Epithelial cell of prostate (primary cell): ENCODE results near the gene GUCA2A.

Experiments
- DNase-seq: peaks from one replicate; pipeline ENCODE4 v3.0.0-alpha.2; 2011; ENCODE audit warnings: low read depth, low spot score
- H3K27ac ChIP-seq: fragments of 450-650 bp; 2 replicates; pipeline ENCODE4 v1.5.1; 2017; ENCODE audit warnings: mild to moderate bottlenecking

The GUCA2A gene

DNA sequence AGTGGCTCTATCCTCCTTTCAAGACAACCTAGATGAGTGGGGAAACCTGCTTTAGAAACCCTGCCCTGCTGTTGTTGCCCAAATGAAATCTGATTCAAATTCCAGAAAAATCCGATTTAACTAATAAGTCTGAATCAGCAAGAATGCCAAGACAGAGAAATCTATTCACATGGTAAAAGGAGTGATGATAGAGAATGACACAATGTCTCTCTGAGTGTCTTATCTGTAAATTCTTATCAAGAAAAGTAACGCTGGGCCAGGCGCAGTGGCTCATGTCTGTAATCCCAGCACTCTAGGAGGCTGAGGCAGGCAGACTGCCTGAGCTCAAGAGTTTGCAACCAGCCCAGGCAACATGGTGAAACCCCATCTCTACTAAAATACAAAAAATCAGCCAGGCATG is 13.7 kb upstream of the GUCA2A start:
- DNase-seq: no peak
- peak overlapping the region; percentile 60 for H3K27ac ChIP-seq

DNA sequence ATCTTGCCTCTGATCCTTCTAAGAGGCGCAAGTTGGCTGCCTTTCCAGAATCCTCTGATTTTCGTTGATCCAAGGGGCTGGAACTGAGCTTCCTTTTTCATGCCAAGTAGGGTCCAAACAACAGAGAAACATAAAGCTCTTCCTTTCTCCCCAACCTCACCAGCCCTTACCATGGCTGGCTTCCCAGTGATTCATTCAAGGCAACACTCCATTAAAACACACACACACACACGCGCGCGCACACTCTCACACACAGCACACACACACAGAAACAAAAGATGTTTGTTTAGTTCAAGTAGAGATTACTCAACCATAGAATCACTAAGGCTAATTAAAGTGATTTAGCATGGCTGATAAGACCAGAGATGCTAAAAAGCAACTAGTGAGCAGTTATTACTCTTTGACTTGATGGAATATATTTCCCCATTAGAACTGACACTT is 13.0 kb upstream of the GUCA2A start:
- H3K27ac ChIP-seq: peak overlapping the region; percentile 60
- peak; percentile 66 for DNase-seq

DNA sequence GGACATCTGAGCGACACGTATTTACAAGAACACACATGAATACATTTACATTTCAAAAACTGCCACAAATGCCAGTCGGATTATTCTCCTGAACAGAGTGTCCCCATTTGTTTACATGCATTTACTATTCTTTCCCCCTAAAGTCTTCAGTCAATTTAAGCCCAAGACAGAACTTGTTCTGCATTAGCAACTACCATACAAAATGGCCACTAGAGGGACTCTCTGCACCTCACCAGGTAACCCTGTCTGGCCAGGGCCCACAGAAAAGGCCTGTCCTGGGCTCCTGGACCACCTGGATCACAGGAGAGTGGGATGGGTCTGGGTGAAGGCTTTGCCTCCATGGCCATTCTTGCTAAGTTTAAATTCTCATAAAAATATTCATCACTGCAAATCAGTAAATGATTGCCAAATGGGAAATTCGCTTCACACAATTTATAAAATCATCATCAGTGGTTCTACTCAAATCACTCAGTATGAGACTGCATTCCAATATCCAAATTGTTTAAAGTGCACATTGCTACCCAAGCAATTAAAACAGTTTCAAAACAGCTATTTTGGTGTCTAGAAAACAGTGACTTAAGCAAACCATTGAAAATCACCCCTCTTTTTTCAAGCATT is 12.5 kb upstream of the GUCA2A start:
- no peak for DNase-seq
- peak overlapping the region; percentile 60 for H3K27ac ChIP-seq

DNA sequence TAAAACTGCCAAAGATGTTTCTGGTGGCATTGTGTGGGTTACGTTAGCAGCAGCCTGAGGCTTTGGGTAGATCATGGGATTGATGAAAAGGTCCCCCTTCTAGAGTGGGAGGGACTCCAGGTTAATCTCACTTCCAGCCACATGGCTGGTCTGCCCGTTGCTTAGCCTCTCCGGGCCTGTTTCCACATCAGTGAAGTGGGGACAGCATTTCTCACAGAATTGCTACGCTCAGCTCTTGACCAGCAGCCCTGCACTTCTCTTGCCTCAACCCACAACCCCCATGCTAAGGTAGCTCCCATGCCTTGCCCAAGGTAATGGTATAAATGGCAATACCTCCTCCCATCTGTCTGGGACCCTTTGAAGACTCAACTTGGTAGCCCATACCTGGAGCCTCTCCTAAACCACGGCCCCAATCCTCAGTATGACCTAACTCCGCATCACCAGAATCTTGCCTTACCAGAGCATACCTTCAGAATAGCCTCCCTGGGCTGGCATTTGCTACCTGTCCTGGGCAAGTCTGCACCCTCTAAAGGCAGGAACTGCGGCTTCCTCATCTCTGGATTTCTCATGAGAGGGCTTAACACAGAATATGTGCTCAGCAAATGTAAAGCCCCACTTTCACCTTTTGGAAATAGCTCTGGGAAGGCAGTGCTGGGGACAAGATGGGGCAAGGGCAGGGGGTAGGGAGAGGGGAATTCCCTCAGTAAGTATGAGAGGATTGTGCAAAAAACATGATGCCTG is 10.9 kb upstream of the GUCA2A start:
- no peak for DNase-seq
- peak overlapping the region; percentile 94 for H3K27ac ChIP-seq

DNA sequence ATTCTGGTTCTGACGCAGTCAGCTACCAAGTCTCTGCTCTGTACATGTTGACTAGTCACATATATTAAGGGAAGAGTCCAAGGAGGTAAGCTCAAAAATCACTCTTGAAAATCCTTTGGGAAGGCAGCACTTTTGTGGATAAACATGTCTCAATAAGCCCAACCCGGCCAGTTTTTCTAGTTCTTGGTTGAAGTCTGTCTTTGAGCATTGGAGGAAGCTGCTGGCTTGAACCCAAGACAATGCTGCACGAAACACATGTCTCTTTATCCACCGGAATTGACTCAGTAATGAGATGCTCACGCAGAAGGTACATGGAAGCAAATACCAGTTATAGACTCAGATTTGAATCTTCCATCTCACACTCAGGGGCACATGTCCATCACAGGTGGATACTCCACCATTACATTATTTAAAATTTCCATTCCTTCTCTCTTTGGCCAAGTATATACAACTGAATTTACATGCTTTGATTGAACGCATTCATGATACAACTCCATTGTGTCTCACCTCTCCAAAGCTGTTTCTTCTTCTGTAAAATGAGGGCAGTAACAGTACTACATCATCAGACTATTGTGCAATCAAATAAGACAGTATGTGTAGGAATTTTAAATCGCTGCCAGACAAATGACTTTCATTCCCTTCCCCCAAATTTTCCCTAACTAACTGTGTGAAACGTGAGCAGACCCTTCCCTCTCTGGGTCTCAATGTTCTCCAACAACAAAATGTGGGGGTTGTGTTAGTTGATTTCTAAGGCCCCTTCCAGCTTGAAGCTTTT is 9.6 kb upstream of the GUCA2A start:
- H3K27ac ChIP-seq: peak overlapping the region; percentile 94
- peak; percentile 85 for DNase-seq

DNA sequence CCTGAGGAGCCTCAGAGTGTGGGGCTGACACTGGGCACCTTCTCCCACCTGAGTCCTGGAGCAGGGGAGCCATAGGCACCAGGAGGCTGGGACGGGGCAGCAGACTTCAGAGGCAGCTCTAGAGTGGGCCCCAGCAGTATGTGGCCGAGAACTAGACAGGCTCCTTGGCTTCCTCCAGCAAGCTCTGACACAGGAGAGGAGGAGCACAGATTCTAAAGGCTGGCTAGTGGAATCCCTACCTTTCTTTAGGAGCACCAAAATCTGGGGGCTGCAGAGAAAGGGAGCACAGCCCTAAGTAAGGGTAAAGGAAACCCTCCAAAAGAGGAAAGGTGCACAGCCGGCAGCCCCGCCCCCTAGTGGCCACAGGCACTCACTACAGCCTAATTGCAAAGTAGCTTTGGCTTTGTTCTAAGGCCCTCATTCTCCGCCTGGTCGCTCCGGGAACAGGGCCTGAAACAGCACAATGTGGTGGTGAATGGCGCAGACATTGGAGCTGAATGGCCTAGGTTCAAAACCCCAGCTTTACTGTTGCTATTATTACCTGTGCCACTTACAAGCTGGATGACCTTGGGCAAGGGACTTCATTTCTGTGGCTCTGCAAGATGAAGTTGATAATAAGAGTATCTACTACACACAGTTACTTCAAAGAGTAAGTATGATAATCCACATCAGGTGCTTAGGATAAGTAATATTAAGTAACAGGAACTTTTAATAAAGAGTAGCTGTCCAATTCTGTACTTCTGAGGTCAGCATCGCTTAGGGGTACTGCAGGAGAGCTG is 8.8 kb upstream of the GUCA2A start:
- DNase-seq: no peak

DNA sequence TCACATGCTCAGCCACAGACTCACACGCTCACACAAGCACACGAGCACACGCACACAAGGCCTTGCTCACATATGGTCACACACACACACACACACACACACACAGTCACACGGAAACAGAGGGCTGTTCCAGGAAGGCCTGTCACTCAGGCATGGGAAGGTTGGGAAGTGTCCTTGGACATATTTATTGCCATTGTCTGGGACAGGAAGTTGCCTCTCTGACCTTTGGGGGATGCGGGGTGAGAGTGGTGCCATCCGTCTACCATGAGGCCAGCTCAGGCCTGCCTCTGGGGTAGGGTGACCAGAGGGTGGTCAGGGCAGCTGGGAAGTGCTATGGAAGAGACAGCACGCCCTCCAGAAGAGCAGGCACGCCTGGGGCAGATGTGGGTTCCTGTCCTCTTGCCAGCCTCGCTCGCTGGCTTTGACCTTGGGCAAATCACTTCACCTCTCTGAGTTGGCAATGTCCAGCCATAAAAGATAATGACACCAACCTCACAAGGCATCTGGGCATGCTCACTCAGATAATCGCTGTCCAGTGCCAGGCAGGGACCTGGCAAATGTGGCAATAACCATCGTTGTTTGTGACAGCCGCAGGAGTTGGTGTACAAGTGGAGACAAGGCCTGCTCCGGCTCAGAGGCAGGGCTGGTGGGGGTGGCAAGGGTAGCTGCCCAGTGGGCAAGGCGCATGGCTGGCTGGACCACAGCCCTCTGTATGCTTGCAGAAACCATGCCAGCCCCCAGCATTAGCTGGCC is 8.0 kb upstream of the GUCA2A start:
- H3K27ac ChIP-seq: peak overlapping the region; percentile 94
- DNase-seq: no peak

More for the DNA sequence above, 8.8 kb upstream of the GUCA2A start:
- H3K27ac ChIP-seq: peak overlapping the region; percentile 94

DNA sequence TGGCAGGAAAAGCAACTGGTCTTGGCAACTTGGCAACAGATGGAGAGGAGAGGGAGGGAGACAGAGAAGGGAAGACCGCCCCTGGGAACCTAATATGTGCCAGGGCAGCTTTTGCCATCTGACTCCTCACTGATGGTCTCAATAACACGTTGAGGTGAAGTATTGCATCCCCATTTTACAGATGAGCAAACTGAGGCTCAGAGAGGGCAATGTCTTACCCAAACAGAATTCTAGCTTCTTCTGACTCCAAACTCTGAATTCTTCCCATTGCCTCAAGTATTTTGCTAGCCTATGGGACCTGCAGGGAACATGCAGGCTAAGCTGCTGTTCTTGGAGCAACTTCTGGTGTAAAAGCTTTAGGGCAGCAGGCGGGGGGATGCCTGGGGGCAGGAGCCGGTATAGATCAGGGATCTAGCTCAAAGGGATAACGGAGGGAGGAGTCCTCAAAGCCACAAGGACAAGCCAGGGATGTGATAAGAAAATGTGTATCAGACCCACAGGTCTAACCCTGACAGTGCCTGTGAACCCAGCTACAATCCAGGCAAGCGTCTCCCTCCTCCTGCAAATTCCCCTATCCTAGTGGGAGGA is 7.2 kb upstream of the GUCA2A start:
- no peak for DNase-seq
- H3K27ac ChIP-seq: no peak overlapping the region

DNA sequence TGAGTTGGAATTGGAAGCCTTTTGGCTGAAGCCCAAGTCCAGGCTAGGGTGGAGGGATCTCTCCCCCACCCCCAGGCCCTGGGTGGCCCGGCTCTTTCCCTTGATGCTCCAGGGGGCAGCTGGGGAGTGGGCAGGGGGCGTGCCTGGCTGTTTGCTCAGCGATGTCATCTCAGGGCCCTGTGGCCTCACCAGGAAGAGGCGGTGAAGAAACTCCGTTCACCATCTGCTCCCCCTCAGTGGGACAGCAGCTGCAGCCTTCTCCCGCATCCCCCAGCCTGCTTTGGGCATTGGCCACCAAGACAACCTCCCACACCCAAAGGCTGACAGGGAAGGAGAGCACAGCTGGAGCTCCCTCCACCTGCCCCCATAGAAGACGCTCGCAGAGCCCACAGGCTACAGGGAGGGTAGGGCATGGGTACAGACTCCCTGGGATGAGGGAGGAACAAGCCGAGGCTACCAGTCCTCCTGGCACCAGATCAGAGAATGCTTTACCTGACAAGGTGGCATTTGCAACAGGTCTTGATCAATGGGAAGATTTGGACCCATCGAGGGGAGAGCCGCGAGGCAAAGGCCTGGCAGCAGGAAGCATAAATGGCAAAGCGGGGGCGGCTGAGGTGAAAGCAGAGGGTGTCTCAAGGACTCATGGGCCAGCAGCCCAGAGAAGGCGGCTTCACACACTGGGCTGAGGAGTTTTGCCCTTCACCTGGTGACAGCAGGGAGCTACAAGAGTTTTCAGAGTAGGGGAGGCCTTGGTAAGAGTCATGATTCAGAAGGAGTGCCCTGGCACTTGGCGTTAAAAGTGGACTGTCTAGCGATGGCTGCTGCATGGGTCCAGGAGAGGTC is 6.5 kb upstream of the GUCA2A start:
- DNase-seq: no peak
- no peak overlapping the region for H3K27ac ChIP-seq

DNA sequence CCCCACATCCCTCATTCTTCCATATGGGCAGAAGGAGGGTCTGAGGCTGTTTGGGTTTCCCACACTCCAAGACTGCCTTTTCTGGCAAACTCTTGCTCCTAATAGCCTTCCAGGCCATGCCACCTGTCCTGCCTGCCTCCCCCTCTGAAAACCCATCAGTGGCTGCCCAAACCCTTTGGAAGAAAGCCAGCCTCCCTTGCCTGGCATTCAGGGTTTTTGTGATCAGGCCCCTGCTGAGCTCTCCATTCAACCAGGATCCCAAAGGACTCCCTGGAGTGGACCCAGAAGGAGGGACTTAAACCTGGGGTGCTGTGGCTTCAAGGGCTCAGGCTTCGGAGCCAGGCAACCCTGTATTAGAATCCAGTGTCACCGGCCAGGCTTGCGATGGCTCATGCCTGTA is 4.2 kb upstream of the GUCA2A start:
- no peak for DNase-seq

DNA sequence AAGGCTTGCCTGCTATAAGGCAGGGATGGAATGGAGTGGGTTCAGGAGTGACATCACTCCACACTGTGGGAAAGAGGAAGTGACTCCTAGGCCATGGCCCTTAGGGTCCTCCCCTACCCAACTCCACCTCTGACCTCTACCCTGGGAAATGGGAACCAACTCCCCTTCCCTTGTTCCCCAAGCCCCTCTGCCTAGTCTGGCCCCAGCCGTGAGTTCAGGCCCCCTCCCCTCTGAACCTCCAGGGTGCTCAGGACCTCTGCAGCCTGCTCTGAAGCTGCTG is 3.8 kb upstream of the GUCA2A start:
- DNase-seq: no peak

More for the DNA sequence above, 4.2 kb upstream of the GUCA2A start:
- no peak overlapping the region for H3K27ac ChIP-seq

DNA sequence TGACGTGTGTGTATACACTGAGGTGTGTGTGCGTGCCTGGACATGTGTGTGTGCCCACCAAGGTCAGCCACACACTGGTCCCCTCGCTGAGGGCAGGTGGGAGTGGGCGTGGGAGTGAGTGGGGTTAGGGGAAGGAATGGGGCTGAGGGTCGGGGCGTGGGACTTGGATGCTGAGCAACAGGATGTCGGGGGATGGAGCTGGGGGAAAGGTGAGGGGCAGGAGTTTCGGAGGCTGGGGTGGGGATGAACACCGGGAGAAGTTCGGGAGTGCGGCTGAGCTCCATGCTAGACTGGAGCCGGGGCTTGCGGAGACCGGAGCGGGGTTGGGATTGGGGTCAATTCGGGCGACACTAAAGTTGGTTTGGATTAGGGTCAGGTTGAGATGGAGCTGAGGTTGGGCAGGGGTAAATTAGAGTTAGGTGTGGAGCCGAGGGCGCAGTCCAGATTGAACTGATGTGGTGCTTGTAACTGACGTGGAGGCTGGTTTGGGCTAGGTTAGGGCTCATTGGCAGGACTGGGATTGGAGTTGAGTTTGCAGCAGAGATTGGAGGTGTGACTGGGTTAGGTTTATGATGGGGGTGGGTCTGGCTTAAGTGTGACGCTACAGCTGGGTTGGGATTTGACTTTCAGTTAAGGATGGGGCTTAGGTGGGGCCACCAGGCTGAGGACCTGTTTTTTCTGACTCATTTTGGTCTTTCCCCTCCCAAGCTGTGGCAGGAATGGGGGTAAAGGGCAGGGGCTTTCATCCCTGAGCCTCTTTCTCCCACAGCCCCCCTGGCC is 3.3 kb upstream of the GUCA2A start:
- DNase-seq: no peak
- no peak overlapping the region for H3K27ac ChIP-seq

More for the DNA sequence above, 3.8 kb upstream of the GUCA2A start:
- H3K27ac ChIP-seq: no peak overlapping the region

DNA sequence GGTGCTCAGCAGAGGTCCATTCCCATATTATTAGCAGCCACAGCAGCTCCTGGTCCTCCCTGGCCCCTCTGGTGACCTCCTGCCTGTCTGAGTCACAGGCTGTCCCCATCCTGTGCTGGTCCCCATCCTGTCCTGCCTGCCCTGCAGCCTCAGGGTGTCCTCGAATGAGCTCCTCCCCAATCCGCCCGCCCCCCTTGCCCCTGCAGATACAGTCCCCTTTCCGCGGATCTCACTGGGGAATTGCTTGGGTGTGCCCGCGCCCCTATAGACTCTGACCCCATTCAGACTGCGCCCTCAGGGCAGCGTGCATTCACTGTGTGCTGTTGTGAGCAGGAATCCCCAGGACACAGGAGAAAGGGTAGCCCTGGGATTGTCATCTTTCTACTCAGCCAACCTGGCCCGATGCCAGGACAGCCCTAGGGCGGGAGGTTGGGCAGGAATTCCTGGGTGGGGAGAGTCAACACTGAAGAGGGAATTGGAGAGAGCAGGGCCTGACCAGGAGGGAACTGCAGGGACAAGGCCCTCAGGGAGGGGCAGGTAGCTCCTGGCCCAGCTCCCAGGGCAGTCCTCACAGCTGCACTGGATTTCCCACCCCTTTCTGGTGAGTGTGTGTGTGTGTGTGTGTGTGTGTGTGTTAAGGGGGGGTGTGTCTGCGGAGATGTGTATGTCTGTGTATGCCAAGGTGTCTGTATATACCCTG is 1.1 kb upstream of the GUCA2A start:
- DNase-seq: peak; percentile 77
- H3K27ac ChIP-seq: no peak overlapping the region

DNA sequence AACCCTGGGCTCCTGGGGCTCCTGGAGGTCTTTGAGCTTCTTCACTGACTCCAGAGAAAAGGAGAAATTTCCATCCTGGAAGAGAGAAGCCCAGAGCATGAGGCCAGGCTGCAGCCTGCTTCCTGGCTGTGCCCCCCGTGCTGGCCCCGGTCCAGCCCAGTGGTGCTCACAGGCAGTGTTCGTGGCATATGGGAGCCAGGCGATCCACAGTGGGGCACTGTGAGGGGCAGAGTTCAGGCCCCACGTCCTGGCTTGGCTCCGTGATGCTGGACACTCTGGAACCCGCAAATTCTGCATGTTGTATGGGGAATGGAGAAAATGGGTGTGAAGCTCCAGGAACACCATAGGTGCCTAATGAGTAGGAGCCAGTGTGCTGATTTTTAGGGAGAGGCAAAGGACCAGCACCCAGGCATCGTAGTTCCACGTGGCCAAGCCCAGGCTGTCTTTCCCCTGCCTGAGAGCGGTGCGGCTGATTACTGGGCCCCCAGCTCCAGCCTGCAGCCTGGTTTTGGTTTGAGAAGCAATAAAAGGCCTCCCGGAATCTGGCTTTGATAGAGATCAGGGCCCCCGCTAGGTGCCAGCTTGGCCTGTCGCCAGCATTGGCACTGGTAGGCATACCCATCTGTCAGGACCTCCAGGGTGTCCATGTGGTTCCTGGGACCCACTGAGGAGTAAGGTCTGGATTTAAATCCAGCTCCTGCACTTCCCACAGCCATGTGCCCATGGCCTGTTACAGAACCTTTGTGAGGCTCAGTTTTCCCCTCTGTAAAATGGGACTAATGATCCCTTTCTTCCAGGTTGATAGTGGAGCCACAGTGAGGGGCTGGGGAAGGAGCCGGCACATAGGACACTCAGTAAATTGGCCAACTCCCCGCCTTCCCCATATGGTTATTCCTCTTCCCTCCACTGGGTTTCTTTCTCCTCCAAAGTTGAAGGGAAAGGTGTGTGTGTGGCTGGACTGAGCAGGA is 725 bp downstream of the GUCA2A start:
- no peak overlapping the region for H3K27ac ChIP-seq
- DNase-seq: no peak

DNA sequence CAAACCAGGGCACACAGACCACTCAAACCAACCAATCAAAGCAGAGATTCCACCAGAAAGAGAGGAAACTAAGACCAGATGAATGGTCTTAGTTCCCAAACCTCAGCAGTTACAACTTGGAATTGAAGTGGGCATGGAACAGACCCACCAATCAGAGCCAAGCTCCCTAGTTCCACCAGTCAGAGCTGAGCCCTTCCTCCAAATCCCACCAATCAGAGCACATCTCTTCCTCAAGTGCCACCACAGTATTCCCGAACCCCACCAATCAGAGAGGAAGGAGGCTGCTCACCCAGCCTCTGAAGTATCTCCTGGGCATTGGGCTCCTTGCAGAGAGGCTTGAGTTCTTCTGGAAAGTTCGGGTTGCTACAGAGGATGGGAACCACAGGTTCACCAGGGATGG is 1.4 kb downstream of the GUCA2A start:
- no peak overlapping the region for H3K27ac ChIP-seq
- no peak for DNase-seq

DNA sequence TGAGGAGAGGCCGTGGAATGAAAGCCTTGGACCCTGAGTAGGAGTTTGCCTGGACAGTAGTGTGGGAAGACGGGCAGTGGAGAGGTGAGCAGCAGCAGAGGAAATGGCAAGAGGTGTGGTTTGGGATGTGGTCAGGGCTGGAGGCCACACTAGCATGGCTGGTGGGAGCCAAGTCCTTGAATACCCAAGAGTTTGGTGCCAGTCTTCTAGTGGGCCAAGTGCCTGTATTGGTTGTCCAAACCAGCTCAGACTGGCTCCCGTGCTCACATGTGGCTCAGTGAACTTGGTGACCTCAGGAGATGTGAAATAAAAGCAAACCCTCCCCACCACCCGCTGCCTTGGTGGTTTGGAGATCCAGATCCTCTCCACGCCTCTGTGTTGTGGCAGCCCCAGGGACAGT is 2.4 kb downstream of the GUCA2A start:
- no peak overlapping the region for H3K27ac ChIP-seq

More for the DNA sequence above, 2.4 kb downstream of the GUCA2A start:
- no peak for DNase-seq
